IPS-18a (cell line): ENCODE data around the gene CBLB.
"Not testable (repeated sequence)": the region's sequence is repeated elsewhere in the genome, so short reads cannot be mapped to it uniquely, and the experiment has no call there.

Source experiments
- H3K27ac ChIP-seq: one replicate; pipeline ENCODE4 v1.5.1; 2013; ENCODE audit warnings: low read length
- H3K27me3 ChIP-seq: one replicate; pipeline ENCODE4 v1.6.1; 2013; ENCODE audit warnings: mild to moderate bottlenecking, low read length; ENCODE audit not compliant: control insufficient read depth, insufficient read depth
- H3K36me3 ChIP-seq: one replicate; pipeline ENCODE4 v1.6.1; 2013; ENCODE audit warnings: low read depth, low read length; ENCODE audit not compliant: control insufficient read depth
- H3K4me1 ChIP-seq: one replicate; pipeline ENCODE4 v1.6.1; 2013; ENCODE audit warnings: low read depth, low read length; ENCODE audit not compliant: control insufficient read depth
- H3K4me3 ChIP-seq: one replicate; pipeline ENCODE4 v1.5.1; 2013; ENCODE audit warnings: low read length
- H3K9ac ChIP-seq: one replicate; pipeline ENCODE4 v1.6.1; 2013; ENCODE audit warnings: mild to moderate bottlenecking, low read length, moderate library complexity
- H3K9me3 ChIP-seq: one replicate; pipeline ENCODE4 v1.6.1; 2013; ENCODE audit warnings: low read depth, low read length; ENCODE audit not compliant: control insufficient read depth

Gene CBLB

GRCh38 chr3:105731686-105732085 is 137.1 kb downstream of the CBLB start:
- Histone ChIP-seq H3K27ac (no peak overlapping the region), H3K4me1 (no peaks in the 10 kb centered on the region), H3K9me3 (no peaks in the 10 kb centered on the region), H3K27me3 (no peaks in the 10 kb centered on the region), H3K4me3 (no peak overlapping the region), H3K36me3 (peaks cover 7% of the 10 kb centered on the region), H3K9ac (no peak overlapping the region)

GRCh38 chr3:105730801-105731354 is 137.9 kb downstream of the CBLB start:
- no peaks in the 10 kb centered on the region for H3K4me1 ChIP-seq
- H3K27ac ChIP-seq, result no peak overlapping the region
- H3K27me3 ChIP-seq, result no peaks in the 10 kb centered on the region
- no peaks in the 10 kb centered on the region for H3K9me3 ChIP-seq
- H3K4me3 ChIP-seq, result no peak overlapping the region
- H3K9ac ChIP-seq, result no peak overlapping the region
- H3K36me3 ChIP-seq, result peaks cover 7% of the 10 kb centered on the region

- no peak overlapping the region for H3K27ac ChIP-seq
- H3K4me3 ChIP-seq, result no peak overlapping the region
- H3K36me3 ChIP-seq, result peaks cover 7% of the 10 kb centered on the region
- H3K9me3 ChIP-seq, result no peaks in the 10 kb centered on the region
- H3K27me3 ChIP-seq, result no peaks in the 10 kb centered on the region
- H3K4me1 ChIP-seq, result no peaks in the 10 kb centered on the region
- no peak overlapping the region for H3K9ac ChIP-seq
Measured at GRCh38 chr3:105729667-105730066, 139.1 kb downstream of the CBLB start.

- H3K9ac ChIP-seq, result no peak overlapping the region
- no peaks in the 10 kb centered on the region for H3K27me3 ChIP-seq
- H3K9me3 ChIP-seq, result no peaks in the 10 kb centered on the region
- H3K27ac ChIP-seq, result no peak overlapping the region
- H3K4me1 ChIP-seq, result no peaks in the 10 kb centered on the region
- peaks cover 7% of the 10 kb centered on the region for H3K36me3 ChIP-seq
- H3K4me3 ChIP-seq, result no peak overlapping the region
Measured at GRCh38 chr3:105728771-105729312, 140.0 kb downstream of the CBLB start.

- not testable (repeated sequence) for H3K27me3 ChIP-seq, H3K9ac ChIP-seq, H3K4me1 ChIP-seq, H3K9me3 ChIP-seq, H3K36me3 ChIP-seq, H3K4me3 ChIP-seq, H3K27ac ChIP-seq
Measured at GRCh38 chr3:105727036-105727435, 141.8 kb downstream of the CBLB start.

- Histone ChIP-seq H3K9me3 (no peaks in the 10 kb centered on the region), H3K9ac (no peak overlapping the region), H3K27me3 (no peaks in the 10 kb centered on the region), H3K36me3 (peaks cover 9% of the 10 kb centered on the region), H3K4me1 (no peaks in the 10 kb centered on the region), H3K27ac (no peak overlapping the region), H3K4me3 (no peak overlapping the region)
Measured at GRCh38 chr3:105722943-105723556, 145.8 kb downstream of the CBLB start.

GRCh38 chr3:105719791-105720190 is 149.0 kb downstream of the CBLB start:
- Histone ChIP-seq H3K9me3 (no peaks in the 10 kb centered on the region), H3K27ac (no peak overlapping the region), H3K36me3 (peaks cover 8% of the 10 kb centered on the region), H3K27me3 (no peaks in the 10 kb centered on the region), H3K4me1 (peaks cover 3% of the 10 kb centered on the region), H3K4me3 (no peak overlapping the region), H3K9ac (no peak overlapping the region)

GRCh38 chr3:105715372-105715771 is 153.4 kb downstream of the CBLB start:
- Histone ChIP-seq H3K36me3 (peaks cover 10% of the 10 kb centered on the region), H3K4me1 (peaks cover 3% of the 10 kb centered on the region), H3K27me3 (no peaks in the 10 kb centered on the region), H3K9ac (no peak overlapping the region), H3K4me3 (no peak overlapping the region), H3K27ac (no peak overlapping the region), H3K9me3 (no peaks in the 10 kb centered on the region)

GRCh38 chr3:105714453-105714852 is 154.4 kb downstream of the CBLB start:
- no peak overlapping the region for H3K9ac ChIP-seq
- no peaks in the 10 kb centered on the region for H3K9me3 ChIP-seq
- no peak overlapping the region for H3K27ac ChIP-seq
- peaks cover 3% of the 10 kb centered on the region for H3K4me1 ChIP-seq
- H3K36me3 ChIP-seq, result peaks cover 5% of the 10 kb centered on the region
- no peak overlapping the region for H3K4me3 ChIP-seq
- no peaks in the 10 kb centered on the region for H3K27me3 ChIP-seq

GRCh38 chr3:105708980-105709379 is 159.8 kb downstream of the CBLB start:
- Histone ChIP-seq H3K27me3 (no peaks in the 10 kb centered on the region), H3K36me3 (peaks cover 2% of the 10 kb centered on the region), H3K9ac (no peak overlapping the region), H3K4me1 (no peaks in the 10 kb centered on the region), H3K27ac (no peak overlapping the region), H3K4me3 (no peak overlapping the region), H3K9me3 (no peaks in the 10 kb centered on the region)

GRCh38 chr3:105707009-105707408 is 161.8 kb downstream of the CBLB start:
- Histone ChIP-seq H3K4me3 (no peak overlapping the region), H3K4me1 (no peaks in the 10 kb centered on the region), H3K9ac (no peak overlapping the region), H3K36me3 (peaks cover 8% of the 10 kb centered on the region), H3K9me3 (no peaks in the 10 kb centered on the region), H3K27me3 (no peaks in the 10 kb centered on the region), H3K27ac (no peak overlapping the region)
